OCI-LY7 (cell line): ENCODE results near the gene TASL.

Experiments
- EZH2phosphoT487 ChIP-seq: fragments of 200-600 bp; sonication (generic); IDR thresholded peaks from 2 replicates; pipeline ENCODE4 v1.6.1; 2018; ENCODE audit warnings: low read depth, borderline replicate concordance, mild to moderate bottlenecking, mixed run types, antibody characterized with exemption, low read length, moderate library complexity, mixed read lengths
- TF ChIP-seq, protein P1 (sequence below): fragments of 200-600 bp; sonication (generic); conservative IDR thresholded peaks from 2 replicates; pipeline ENCODE4 v1.5.1; 2014; ENCODE audit warnings: mild to moderate bottlenecking, antibody characterized with exemption, low read length, moderate library complexity, mixed read lengths

DNA sequence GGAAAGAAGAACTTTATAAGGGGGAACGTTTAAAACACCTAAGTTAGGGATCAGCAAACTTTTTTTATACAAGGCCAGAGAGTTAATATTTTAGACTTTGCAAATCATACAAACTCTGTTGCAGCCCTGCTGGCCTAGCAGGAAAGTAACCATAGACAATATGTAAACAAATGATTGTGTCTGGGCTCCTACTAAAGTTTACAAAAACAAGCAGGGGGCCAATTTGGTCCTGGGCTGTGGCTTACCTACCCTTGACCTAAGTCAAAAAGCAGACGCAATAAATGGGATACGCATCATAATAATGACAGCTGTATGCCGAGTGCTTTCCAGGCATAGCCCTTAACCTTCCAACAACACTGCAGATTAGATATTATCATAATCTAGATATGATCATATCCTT is 4.9 kb downstream of the TASL start:
- TF ChIP-seq, protein P1, sequence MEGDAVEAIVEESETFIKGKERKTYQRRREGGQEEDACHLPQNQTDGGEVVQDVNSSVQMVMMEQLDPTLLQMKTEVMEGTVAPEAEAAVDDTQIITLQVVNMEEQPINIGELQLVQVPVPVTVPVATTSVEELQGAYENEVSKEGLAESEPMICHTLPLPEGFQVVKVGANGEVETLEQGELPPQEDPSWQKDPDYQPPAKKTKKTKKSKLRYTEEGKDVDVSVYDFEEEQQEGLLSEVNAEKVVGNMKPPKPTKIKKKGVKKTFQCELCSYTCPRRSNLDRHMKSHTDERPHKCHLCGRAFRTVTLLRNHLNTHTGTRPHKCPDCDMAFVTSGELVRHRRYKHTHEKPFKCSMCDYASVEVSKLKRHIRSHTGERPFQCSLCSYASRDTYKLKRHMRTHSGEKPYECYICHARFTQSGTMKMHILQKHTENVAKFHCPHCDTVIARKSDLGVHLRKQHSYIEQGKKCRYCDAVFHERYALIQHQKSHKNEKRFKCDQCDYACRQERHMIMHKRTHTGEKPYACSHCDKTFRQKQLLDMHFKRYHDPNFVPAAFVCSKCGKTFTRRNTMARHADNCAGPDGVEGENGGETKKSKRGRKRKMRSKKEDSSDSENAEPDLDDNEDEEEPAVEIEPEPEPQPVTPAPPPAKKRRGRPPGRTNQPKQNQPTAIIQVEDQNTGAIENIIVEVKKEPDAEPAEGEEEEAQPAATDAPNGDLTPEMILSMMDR = no peak
- no peak for TF ChIP-seq EZH2phosphoT487
